HepG2 (cell line): ENCODE measurements around the gene SNX13.

Experiments used
- CTCF ChIP-seq: sonication (generic); formaldehyde crosslinking; IDR thresholded peaks from 2 replicates; pipeline ENCODE4 v1.5.0; 2020; ENCODE audit warnings: mild to moderate bottlenecking, missing genetic modification reagents, moderate library complexity
- PHF21A ChIP-seq: sonication (generic); formaldehyde crosslinking; IDR thresholded peaks from 2 replicates; pipeline ENCODE4 v1.5.0; 2020; ENCODE audit warnings: mild to moderate bottlenecking, missing genetic modification reagents
- POLR2A ChIP-seq, 2 experiments: IDR thresholded peaks; 2 replicates each; pipeline ENCODE4 v1.6.1; 2011; ENCODE audit warnings: low read depth in 2 of 2, low read length in 2 of 2, mild to moderate bottlenecking in 1 of 2, moderate library complexity in 1 of 2; ENCODE audit not compliant: insufficient read depth in 1 of 2
- POLR2AphosphoS5 ChIP-seq: IDR thresholded peaks from 2 replicates; pipeline ENCODE4 v1.6.1; 2012; ENCODE audit warnings: low read depth, low read length
- RNF2 ChIP-seq: fragments of 450-650 bp; conservative IDR thresholded peaks from 2 replicates; pipeline ENCODE4 v1.6.1; 2016; ENCODE audit warnings: low read depth
- SIN3B ChIP-seq: fragments of 150-350 bp; IDR thresholded peaks from 2 replicates; pipeline ENCODE4 v1.6.1; 2014; ENCODE audit warnings: low read length
- SRSF1 ChIP-seq: fragments of 200-400 bp; formaldehyde crosslinking; optimal IDR thresholded peaks from 2 replicates; pipeline ENCODE3; 2017; ENCODE audit warnings: mild to moderate bottlenecking, low read depth, low read length, moderate library complexity
- ZNF263 ChIP-seq: sonication (generic); formaldehyde crosslinking; IDR thresholded peaks from 2 replicates; pipeline ENCODE4 v1.4.0; 2020; ENCODE audit warnings: missing genetic modification reagents
- ZNF777 ChIP-seq: sonication (generic); formaldehyde crosslinking; IDR thresholded peaks from 2 replicates; pipeline ENCODE4 v1.4.0; 2020; ENCODE audit warnings: missing genetic modification reagents

GRCh38 chr7:17962652-17963051 is 22.4 kb upstream of the SNX13 start:
- TF ChIP-seq SIN3B (no peak), PHF21A (no peak), ZNF777 (CRISPR knock-in tag) (no peak), ZNF263 (no peak), POLR2AphosphoS5 (no peak), POLR2A (IDR thresholded peaks at IDR 0.05; ENCODE audit: insufficient read depth in 1 of 2, low read depth in 2 of 2, low read length in 2 of 2) (no peak), RNF2 (no peak), CTCF (CRISPR knock-in tag) (no peak), SRSF1 (no peak)
